GM19043 (cell line): ENCODE results near the gene CITED4.

ENCODE experiments used
- ATAC-seq: cut with Tn5 transposase; IDR thresholded peaks from one replicate; pipeline ENCODE4 v1.9.1; 2021; ENCODE audit warnings: low read depth; ENCODE audit not compliant: unreplicated experiment

CITED4 gene

DNA sequence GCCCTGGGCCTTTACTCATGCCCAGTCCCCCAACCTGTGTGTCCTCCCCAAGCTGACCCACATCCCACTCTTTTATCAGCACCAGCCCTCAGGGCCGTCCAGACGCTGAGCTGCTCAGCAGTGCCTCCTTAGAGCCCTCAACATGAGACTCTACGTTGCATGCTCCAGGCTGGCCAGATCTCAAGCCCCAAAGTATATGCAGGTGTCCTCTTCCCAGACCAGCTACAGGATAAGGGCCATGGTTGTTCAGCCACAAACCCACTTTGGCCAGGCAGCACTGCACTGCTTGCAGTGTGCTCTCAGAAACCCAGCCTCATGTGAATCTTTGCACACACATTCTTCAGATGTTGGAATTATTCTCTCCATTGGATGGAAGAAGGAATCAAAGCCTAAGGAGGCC lies 6.0 kb downstream of the CITED4 start:
- no peak for ATAC-seq

DNA sequence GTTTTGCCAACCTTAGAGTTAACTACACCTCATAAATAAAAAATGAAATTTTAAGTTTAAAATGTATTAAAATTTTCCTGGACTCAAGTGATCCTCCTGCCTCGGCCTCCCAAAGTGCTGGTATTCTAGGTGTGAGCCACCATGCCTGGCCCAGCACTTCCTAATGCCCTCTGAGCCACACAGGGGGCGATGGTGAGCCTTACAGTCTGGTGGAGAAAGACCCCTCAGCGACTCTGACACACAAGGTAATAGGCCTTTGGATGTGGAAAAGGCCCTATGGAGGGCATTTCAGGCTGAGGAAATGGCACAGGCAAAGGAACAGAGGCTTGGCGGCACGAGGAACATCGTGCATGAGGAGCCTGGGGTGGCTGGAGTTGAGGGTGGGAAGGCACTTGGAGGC lies 6.7 kb downstream of the CITED4 start:
- ATAC-seq, result no peak

DNA sequence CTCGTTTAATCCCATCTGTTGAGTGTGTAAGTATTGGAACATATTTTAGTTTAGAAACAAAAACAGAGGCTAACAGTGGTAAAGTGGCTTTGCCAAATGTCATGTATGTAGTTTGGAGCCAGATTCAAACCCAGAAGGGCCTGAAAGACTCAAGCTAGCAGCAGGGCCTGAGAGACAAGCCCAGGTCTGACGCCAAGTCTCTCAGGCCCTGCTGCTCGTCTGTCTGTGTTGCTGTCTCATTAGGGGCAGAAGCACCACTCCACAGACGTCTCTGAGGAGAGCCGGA lies 8.3 kb downstream of the CITED4 start:
- no peak for ATAC-seq

DNA sequence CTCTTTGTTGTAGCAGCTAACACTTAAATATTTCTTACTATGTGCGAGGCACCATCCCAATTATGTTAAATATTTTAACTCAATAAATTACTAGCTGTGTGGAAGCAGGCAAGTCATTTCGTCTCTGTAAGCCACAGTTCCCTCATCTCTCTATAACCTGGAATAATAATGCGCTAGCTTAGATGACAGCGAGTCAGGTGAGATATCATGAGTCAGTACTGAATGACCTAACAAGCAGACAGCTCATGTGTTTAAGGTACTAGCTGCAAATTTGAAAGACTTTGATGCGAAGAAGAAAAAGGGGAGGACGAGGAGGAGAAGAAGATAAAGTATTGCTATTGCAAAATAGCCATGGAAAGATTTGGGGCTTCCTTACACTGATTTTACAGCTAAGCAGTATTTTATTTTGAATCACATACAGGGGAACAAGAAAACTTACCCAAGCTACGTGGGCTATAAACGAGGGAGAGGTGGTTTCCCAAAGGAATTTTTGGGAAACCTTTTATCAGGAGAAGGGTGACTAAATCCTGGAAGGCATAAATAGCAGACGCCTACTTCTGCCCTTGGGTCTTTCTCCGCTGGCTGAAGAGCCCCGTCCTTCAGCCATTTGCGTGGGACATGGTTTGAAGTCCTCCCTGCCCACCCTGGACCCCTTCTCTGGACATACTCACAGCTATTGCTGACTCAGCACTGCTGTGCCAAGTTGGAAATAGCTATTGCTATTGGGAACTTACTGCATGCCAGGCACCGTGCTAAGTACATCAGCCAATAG lies 8.9 kb downstream of the CITED4 start:
- ATAC-seq, result no peak

DNA sequence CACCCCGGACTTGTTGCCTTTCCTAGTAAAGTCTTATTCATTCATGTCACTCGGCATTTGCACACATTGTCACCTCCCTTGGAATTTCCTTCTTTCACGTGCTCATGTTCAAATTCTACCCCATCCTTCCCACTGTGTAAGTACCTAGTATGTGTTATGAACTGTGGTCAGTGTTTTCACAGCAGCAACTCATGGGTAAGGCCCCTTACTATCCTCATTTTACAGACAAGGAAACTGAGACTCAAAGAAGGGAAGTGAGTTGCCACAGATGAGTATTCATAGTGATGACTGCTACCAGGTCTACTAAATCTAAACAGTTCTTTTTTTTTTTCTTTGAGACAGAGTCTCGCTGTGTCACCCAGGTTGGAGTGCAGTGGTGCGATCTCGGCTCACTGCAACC lies 10.5 kb downstream of the CITED4 start:
- ATAC-seq, result no peak

DNA sequence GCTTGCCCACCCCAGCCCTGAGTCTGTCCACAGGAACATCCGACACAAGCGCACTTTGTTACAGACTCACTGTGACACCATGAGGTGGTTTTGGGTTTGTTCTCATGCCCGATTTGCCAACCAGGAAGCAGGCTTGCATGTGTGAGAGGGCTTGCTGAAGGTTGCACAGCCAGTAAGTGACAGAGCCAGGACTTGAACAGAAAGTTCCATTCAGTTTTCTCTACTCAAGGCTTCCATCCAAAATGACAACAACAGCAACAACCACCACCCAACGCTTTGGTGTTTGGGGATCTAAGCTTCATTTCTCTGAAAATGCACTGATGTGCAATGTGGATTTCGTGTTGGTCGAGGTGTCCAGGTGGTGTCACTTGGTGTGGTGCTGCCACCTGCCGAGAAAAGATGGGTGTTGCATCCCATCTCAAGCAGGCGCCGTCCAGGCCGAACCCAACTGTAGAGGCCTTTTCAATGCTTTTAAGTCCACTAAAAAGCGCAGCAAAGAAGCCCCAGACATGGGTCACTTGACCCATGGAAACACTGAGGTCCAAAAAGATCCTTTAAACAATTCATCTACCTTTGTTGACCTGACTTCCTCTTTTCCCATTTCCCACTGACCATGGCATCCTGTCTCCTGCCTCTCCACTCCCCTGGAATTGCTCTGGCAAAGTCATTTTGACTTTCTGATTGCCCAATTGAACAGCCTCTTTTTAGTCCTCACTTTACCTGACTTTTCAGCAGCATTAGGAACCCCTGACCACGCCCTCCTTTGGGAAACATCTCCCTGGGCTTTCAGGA lies 12.2 kb downstream of the CITED4 start:
- ATAC-seq, result peak; percentile 59

DNA sequence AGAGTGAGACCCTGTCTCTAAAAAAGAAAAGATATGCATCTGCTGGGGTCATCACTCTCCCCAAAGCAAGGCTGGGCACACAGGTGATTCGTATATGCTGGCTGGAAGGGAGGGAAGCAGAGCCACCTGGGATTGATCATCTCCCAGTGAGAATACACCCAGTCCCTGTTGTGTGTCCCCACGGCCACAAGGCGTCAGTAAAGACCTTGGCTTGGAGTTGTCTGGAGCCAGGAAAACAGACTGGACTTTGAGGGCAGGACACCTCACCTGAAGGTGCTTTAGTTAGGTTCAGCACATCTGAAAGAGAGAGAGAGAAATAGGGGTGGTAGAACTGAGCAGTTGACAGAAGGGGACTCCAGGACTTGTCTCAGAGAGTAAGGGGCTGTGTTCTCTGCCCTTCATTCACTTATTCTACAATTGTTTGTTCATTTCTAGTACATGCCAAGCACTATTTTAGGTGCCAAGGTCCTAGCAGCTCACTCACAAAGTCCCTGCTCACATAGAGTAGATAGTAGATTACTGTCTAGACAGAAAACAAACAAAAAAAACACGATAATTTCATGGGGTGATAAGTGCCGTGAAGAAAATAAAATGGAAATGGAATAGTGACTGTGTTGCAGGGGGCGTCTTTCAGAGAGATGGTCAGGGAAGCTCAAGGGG lies 13.5 kb downstream of the CITED4 start:
- no peak for ATAC-seq

DNA sequence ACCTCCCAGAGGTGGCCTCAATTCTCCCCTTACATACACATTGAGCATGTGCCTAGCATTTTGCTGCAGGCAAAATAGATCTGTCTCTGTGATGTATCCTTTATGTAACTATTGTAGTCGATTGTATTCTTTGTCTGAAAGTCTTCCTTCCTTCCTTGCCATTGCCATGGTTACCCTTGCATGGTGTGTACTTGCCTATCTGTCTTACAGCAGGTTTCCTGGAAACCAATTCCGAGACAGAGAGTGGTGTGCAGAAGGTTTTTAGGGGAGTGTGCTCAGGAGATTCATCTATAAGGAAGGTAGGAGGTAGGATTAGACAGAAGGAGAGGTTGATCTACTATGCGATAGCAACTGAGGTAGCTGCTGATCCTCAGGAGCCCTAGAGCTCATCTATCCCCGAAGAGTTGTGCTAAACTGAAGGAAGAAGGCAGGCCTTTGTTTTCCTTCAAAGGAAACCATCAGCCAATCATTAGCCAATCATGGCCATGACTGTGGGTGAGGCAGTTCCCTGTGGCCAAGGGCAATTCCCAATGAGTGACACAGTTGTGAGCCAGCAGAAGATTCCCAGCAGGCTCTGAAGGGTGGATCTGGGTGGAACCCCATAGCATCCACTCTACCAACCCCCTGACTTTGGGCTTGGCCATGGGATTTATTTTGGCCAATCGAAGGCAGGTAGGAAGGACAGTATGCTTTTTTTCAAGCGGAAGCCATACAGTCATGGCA lies 15.0 kb downstream of the CITED4 start:
- ATAC-seq, result no peak

DNA sequence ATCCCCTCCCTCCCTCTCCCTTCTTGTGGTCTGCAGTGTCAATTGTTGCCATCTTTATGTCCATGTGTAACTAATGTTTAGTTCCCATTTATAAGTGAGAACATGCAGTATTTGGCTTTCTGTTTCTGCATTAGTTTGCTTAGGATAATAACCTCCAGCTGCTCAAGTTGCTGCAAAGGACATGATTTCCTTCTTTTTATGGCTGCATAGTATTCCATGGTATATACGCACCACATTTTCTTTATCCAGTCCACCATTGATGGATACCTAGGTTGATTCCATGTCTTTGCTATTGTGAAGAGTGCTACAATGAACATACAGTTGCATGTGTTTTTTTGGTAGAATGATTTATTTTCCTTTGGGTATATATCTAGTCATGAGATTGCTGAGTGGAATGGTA lies 16.3 kb downstream of the CITED4 start:
- no peak for ATAC-seq

DNA sequence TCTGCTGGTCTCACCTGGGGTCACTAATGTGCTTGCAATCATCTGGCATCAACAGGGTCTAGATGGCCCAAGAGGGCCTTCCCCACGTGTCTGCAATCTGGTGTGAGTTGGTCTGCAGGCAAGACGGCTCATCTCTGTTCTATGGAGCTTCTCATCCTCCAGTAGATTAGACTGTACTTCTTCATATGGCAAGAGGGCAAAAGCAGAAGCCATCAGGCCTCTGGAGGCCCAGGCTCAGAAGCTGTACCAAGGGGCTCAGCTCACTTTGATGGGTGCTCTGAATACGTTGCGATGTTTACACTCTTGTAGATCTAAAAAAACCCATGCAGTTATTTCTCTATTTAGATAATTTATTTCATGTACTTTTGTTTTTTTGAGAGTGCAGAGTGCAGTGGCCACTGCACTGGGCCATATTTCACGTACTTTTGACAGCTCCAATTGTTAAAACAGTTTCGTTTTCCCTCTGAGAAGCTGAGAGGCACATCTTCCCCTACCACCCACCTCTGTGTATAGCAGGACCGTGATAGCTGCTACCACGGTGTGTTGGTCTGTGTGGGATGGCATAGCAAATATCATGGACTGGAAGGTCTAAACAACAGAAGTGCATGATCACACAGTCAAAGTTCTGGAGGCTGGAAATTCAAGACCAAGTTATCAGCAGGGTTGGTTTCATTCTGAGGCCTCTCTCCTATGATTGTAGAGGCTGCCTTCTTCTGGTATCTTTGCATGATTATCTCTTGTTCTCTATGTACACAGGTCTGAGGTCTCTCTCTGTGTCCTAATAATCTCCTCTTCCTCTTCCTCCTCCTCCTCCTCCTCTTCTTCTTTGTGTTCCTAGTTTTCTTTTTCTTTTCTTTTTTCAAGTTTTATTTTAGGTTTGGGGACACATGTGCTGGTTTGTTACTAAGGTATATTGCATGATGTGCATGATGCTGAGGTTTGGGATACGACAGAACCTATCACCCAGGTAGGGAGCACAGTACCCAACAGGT lies 17.0 kb downstream of the CITED4 start:
- ATAC-seq, result no peak

DNA sequence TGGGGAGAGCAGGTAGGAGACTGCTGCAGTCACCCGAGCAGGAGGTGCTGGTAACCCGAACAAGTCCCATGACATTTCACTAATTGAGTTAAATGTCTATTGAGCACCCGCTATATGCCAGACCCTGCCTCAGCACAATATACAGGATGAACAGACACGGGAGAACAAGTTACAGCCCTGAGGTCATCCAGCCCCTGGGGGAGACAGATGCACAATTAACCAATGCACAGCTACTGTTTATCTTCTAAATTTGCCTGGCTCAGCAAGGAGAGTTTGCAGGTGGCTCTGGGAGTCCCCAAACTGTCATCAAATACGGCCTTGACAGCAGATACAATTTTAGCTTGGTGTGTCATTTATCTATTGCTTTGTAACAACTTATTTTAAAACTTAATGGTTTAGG lies 18.1 kb downstream of the CITED4 start:
- ATAC-seq, result no peak

DNA sequence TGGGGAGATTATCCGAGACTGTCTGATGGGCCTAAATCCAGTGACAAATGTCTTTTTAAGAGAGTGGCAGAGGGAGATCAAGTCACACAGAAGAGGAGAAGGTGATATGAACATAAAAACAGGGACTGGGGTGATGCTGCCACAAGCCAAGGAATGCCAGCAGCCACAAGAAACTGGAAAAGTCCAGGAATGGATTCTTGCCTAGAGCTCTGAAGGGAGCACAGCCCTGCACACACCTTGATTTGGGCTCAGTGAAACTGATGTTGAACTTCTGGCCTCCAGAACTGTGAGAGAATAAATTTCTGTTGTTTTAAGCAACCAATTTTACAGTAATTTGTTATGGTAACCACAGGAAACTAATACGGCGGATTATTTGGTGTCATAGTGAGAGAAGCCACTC lies 19.5 kb downstream of the CITED4 start:
- ATAC-seq, result no peak

DNA sequence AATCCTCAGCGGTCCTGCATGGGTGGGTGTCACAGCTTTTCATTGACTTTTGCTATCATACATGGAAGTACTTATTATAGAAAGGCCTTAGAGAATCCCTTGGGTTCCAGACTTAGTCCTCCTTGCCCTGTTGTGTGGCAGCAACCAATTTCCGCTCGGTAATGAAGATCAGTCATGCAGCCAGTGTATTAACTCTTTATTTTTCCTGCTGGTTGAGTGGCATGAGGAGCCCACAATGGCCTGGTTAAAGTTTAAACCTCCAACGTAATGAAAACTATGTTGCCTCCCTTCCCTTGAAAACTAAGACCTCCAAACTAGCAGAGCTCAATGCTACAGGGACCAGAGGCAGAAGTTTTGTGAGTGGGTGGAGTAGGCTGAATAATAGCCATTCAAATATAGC lies 20.0 kb downstream of the CITED4 start:
- no peak for ATAC-seq

DNA sequence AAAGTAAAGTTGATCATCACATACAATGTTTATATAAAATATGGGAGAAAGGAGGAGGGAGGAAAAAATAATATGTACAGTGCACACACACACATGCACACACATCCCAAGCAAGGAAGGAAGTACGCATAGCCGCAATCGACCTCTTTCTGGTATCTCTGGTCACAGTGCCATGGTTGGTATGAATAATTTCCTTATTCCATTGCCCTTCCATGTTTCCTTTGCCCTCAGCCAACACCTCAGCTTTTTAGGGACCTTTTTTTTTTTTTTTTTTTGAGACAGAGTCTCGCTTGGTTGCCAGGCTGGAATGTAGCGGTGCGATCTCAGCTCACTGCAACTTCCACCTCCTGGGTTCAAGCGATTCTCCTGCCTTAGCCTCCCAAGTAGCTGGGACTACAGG lies 20.6 kb downstream of the CITED4 start:
- no peak for ATAC-seq

DNA sequence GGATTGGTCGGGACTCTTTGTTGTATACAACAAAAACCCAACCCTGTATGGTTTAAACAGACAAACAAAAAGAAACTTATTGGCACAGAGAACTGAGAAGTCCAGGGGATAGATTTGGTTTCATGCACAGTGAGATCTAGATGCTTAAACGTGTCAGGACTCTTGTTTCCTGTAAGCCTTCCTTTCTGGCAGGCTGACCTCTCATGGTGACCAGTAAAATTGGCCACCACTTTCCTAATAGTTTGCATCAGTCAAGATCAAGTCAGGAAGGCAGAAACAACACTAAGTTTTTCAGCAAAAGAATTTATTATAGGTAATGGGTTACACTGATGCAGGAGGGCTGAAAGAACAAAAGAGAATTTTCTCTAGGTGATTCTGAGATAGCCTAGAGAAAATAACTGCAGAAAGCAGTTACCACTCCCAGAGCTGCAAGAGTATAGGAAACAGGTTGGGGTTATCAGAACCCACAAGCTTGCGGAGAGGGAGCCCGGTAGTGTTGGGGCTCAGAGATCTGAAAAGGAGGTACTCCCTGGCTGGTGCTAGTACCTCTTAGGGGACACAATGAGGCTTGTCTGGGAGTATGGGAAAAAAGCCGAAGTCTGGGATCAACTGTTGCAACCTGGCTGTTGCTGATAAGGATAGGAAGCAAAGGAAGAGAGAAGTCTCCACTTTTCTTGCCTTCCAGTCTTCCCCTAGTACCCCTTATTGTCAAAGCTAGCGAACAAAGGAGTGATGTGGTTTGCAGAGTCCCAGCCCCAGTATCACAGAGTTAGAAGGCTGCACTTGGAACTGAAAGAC lies 21.4 kb downstream of the CITED4 start:
- no peak for ATAC-seq

DNA sequence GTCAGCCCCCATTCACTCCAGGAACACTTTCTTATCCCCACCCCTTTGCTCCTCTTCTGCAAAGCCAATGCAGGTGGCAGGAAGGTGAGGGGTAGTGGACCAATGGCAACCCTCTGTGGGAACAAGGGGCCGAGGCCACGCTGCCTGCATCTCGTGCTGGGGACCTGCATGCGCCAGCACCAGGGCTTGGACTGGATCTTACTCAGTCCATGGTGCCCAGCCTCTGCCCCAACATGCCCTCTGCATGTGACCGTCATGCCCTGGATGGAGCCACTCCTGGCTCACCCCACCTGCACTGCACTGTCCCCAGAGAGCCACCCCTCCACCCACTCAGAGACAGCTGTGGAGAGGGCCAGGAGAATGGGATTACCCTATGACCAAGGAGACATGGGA lies 22.2 kb downstream of the CITED4 start:
- ATAC-seq, result no peak

DNA sequence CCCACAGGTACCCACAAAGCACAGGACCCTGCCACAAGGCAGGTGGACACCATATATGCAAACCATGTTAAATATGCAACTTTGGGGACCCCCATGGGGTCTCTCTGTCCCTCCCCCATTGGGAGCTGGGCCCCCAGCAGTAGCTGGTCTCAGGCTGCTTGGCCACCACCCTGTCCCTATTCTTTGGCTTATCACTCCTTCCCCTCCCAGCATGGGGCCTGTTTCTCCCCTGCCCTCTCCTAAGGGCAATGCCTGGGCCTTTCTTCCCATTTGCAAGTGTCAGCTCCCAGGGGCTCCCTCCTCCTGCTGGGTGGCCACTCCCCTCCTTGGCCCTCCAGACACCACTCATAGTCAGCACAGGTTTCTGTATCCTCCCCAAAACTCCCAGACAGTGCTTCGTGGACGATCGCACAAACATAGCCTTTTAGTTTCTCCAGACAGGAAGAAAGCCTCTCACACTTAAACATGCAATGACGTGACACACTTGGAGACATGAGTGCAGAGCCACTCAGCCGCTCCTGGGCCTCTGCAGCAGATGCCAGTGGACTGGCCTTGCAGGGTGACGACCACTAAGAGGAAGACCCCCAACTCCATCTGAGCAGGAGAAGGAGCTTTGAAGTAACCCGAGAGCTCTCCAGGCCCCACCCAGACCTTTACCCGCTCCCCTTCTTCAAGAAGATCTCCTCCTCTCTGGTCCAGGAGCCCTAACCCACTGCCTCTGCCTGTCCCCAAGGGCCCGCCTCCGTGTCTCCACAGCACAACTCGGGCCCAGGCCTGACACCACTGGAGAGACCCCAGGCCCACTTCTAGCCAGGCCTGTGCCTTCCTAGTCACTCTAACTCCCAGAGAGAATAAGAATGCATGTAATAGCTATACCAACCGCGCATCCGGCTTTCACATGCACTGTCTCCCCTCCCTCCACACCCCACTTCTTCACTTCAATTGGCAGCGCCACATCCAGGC lies 22.9 kb downstream of the CITED4 start:
- no peak for ATAC-seq
